ENCODE data around the gene ANP32B.

DNA sequence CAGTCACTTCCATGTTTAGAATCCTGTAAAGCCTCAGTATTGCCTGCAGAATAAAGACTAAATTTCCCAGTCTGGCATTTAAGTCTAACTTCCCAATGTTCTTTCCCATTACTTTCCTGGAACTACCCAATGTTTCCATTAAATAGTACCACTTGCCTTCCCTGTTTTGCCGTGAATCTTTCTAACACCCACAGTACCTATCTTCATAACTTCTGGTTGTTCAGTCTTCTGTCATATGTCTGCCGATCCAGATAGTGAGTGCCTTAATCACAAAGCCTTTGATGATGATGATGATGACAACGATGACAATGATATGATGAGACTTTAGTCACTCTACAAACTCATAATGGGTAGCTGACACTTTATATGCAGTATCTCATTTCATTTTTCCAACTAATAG, 38.5 kb upstream of the ANP32B start:
- TF ChIP-seq POLR2AphosphoS5 (IDR thresholded peaks at IDR 0.05; ENCODE audit: low read depth, low read length) (no peak), TAF1 (IDR thresholded peaks at IDR 0.05; ENCODE audit: borderline replicate concordance, insufficient read depth, low read length) (no peak), SIN3A (IDR thresholded peaks at IDR 0.05; ENCODE audit: borderline replicate concordance, insufficient read depth, low read length) (no peak)
- TF ChIP-seq, protein P1, sequence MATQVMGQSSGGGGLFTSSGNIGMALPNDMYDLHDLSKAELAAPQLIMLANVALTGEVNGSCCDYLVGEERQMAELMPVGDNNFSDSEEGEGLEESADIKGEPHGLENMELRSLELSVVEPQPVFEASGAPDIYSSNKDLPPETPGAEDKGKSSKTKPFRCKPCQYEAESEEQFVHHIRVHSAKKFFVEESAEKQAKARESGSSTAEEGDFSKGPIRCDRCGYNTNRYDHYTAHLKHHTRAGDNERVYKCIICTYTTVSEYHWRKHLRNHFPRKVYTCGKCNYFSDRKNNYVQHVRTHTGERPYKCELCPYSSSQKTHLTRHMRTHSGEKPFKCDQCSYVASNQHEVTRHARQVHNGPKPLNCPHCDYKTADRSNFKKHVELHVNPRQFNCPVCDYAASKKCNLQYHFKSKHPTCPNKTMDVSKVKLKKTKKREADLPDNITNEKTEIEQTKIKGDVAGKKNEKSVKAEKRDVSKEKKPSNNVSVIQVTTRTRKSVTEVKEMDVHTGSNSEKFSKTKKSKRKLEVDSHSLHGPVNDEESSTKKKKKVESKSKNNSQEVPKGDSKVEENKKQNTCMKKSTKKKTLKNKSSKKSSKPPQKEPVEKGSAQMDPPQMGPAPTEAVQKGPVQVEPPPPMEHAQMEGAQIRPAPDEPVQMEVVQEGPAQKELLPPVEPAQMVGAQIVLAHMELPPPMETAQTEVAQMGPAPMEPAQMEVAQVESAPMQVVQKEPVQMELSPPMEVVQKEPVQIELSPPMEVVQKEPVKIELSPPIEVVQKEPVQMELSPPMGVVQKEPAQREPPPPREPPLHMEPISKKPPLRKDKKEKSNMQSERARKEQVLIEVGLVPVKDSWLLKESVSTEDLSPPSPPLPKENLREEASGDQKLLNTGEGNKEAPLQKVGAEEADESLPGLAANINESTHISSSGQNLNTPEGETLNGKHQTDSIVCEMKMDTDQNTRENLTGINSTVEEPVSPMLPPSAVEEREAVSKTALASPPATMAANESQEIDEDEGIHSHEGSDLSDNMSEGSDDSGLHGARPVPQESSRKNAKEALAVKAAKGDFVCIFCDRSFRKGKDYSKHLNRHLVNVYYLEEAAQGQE (IDR thresholded peaks at IDR 0.05; ENCODE audit: insufficient read depth in 1 of 2, low read depth in 2 of 2, low read length in 2 of 2): no peak

Data from PFSK-1 (cell line).